ENCODE measurements around the gene COL4A2.
A peak's percentile ranks its signal among the peaks of the same experiment; 100 is the strongest.
"Not testable (repeated sequence)": the region's sequence is repeated elsewhere in the genome, so short reads cannot be mapped to it uniquely, and the experiment has no call there.

COL4A2 gene

GRCh38 chr13:110445722-110446574, 138.9 kb downstream of the COL4A2 start:
- DNase-seq = no peak

GRCh38 chr13:110446575-110446890, 139.4 kb downstream of the COL4A2 start:
- DNase-seq = no peak

GRCh38 chr13:110447058-110447511, 140.0 kb downstream of the COL4A2 start:
- DNase-seq = no peak

DNA sequence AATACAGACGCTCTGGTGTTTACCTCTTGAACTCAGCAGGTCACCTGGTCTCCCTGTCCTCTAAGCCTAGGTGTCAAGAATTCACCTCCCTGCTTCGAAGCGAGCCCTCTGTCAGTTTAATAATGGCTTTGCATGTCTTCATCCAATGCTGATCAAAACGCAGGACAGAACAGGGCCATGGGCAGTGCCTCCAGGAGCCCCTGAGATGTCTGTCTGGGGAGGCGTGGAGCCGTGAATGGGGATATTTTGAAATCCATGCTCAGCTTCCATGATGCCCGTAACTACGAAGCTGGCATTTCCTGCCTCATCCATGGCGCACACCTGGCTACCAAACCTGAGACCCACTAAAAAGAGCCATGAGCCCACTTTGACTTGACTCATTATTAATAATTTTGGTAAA, 140.7 kb downstream of the COL4A2 start:
- DNase-seq = no peak

GRCh38 chr13:110448230-110448629, 141.1 kb downstream of the COL4A2 start:
- no peak for DNase-seq

DNA sequence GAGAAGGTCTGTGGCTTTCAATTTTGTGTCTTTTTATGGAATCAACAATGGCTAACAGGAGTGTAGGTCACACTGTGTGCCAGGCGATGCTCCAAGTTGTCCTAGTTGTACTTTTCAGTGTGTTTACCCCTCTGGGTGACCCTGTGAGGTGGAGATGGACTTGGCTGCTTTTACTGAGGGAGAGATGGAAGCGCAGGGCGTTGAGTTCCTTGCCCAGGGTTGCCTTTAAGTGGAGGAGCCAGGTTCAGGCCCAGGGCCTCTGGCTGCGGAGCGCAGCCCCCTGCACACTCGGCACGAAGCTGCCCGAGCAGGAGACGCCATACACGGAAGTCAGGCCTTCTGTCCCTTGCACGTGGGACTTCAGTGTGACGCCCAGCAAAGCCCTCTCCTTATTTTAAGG, 141.6 kb downstream of the COL4A2 start:
- no peak for DNase-seq

DNA sequence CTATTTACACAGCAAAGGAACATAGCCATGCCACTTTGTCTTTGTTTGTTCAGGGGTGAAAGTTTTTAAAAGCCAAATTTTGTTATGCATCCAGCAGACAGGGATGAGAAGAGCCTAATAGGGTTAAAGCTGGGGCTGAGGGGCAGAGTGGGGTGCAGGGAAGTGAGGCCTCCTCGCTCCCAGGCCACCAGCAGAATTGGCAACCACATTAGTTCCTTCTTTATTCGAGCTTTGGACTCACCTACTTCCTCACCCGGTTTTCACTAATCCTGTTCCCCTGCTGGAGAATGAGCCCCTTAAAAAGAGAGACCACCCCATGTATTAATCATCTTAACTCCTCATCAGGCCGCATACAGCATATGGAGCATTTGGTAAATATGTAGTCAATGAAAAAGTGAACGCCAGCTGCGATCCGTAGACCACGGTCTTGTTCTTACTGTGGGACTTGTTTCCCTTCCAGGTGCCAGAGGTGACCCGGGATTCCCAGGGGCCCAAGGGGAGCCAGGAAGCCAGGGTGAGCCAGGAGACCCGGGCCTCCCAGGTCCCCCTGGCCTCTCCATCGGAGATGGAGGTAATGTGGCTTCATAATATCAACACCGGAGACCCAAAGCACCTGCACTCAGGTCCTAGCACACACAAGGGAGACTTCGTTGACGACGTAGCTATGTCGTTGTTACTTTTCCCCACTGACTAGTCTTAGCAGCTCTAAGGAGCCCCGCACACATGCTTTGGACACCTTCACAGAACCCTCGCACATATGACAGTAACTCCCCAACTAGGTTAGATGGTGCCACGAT, 142.3 kb downstream of the COL4A2 start:
- DNase-seq = no peak

- DNase-seq = no peak
These were observed 143.2 kb downstream of the COL4A2 start for GRCh38 chr13:110450016-110450900.

- no peak for DNase-seq
These were observed 144.1 kb downstream of the COL4A2 start for GRCh38 chr13:110450941-110451730.

- not testable (repeated sequence) for DNase-seq
These were observed 146.0 kb downstream of the COL4A2 start for GRCh38 chr13:110453091-110453490.

- DNase-seq = no peak
These were observed 146.7 kb downstream of the COL4A2 start for GRCh38 chr13:110453797-110454196.

- DNase-seq = no peak
These were observed 147.3 kb downstream of the COL4A2 start for GRCh38 chr13:110454227-110454859.

DNA sequence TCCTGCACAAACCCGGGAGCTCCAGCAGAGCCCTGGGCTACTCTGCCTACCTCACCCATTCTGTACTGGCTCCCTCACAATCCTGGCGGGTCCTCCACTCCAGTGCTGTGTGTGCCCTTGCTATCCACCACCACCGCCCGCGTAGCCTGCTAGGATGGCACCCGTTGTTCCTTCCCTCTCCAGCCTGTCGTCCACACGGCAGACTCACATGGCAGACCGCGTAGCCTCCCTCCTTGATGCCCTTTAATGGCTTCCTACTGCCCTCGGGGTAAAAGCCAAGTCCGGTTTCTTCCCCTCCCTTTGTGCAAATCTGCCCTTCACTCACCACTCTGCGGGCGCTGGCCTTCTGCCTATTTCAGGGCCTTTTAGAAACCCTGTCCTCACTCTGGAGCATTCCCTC, 147.9 kb downstream of the COL4A2 start:
- DNase-seq = no peak

DNA sequence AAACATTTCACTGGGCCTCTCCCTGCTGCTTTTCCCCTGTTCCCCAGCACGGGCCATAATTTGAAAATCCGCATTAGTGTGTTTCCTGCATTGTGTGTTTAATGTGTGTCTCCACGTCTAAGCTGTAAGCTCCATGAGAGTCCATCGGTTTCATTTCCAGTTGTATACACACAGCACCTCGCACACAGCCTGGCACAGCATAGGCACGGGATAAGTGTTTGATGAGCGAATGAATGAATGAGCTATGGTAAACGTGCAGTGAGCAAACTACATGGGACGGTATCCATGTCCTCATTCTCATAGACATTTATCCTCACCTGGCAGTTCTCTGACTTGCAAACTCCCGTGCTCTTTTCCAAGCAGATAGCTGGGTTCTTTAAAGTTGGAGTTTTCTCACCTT, 148.4 kb downstream of the COL4A2 start:
- no peak for DNase-seq

DNA sequence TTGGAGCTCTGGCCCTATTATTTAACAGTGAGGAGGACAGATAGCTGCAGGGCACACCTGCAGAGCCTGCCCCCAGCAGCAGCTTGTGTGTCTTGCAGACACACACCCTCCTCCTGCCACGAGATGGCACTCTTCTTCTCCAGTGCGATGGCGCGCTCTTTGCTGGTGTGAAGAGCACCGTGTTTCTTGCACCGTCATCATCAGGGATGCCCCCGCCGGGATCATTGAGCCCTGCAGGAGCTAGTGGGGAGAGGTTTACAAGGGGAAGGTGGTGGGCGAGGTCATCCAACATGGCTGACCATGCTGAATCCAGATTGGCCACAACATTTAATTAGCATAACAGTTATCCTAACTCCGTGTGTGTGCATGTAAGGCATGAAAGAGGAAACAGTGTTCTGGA, 148.9 kb downstream of the COL4A2 start:
- DNase-seq = peak; percentile 64

GRCh38 chr13:110456550-110456949, 149.5 kb downstream of the COL4A2 start:
- DNase-seq = no peak

- no peak for DNase-seq
These were observed 150.3 kb downstream of the COL4A2 start for GRCh38 chr13:110457361-110457760.

DNA sequence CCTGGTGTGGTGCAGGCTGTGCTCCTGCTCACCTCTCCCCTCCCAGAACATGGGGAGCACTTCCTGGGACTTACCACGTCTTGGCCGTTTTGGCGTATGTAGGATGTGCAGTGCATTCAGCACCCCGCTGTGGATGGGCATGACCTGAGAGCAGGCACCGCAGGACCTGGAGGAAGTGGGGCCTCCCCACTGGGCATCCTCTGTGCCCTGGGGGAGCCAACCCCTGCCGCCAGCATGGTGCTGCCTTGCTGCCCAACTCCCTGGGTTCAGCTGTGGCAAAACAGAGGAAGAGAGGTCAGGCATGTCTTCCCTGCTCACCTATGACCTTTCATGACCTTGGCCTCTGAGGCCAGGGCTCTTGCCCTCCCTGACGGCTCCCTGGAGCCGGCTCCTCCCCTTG, 150.9 kb downstream of the COL4A2 start:
- no peak for DNase-seq

DNA sequence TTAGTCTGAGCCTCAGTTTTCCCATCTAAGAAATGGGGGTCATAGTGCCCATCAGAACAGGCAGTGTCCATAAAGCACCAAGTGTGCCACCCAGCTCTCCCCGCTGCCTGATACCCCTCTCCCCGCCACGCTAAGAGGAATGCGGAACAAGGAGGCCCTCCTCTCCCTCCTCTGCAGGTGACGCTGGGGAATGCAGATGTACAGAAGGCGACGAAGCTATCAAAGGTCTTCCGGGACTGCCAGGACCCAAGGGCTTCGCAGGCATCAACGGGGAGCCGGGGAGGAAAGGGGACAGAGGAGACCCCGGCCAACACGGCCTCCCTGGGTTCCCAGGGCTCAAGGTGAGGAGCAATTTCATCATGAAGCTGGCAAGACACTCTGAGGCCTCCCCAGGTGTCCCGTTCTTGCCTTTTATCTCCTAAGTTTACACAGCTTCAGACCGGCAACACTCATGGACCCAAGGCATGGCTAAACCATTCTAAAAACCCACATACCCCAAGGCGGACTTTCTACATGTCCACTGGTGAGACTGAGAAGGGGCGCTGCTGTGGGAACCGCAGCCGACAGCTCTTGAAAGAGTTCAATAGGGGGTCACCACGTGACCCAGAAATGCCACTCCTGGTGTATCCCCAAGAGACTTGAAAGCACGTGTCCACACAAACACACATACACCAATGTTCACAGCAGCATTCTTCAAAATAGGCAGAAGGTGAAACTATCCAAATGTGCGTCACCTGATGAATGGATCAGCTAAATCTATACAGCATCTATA, 151.7 kb downstream of the COL4A2 start:
- no peak for DNase-seq

GRCh38 chr13:110462091-110462490, 155.0 kb downstream of the COL4A2 start:
- no peak for DNase-seq

DNA sequence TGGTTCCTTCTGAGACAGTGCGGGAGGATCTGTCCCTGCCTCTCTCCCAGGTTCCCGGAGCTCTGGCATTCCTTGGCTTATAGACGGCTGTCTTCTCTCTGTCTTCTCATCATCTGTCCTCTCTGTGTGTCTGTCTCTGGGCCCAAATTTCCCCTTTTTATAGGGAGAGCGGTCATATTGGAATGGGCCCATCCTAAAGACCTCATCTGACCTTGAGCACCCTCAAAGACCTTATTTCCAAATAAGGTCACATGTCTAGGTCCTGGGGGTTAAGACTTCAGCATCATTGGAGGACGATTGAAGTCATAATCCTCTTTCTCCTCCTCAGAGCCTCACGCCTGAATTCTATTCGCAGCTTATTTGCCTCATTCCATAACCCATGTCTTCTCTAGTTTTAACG, 156.1 kb downstream of the COL4A2 start:
- DNase-seq = no peak
